22Rv1 (cell line): Measurements from ENCODE around the gene TMEM17.
"Not testable (repeated sequence)": the region's sequence is repeated elsewhere in the genome, so short reads cannot be mapped to it uniquely, and the experiment has no call there.

Experiments used
- H3K27ac ChIP-seq: fragments of 450-650 bp; 2 replicates; pipeline ENCODE4 v1.5.1; 2017
- CTCF ChIP-seq: fragments of 450-650 bp; IDR thresholded peaks from 2 replicates; pipeline ENCODE4 v1.5.1; 2017; ENCODE audit warnings: mild to moderate bottlenecking
- ZFX ChIP-seq: fragments of 450-650 bp; IDR thresholded peaks from 2 replicates; pipeline ENCODE4 v1.6.1; 2017; ENCODE audit warnings: antibody characterized with exemption, borderline replicate concordance

TMEM17 gene

GRCh38 chr2:62527478-62528210 is 21.6 kb upstream of the TMEM17 start:
- TF ChIP-seq ZFX: no peak
- no peak for TF ChIP-seq CTCF
- peak overlapping the region; percentile 85 for H3K27ac ChIP-seq

- peak overlapping the region; percentile 85 for H3K27ac ChIP-seq
- TF ChIP-seq CTCF (no peak), ZFX (no peak)
These were observed 20.8 kb upstream of the TMEM17 start for GRCh38 chr2:62526531-62527381.

GRCh38 chr2:62525549-62526269 is 19.7 kb upstream of the TMEM17 start:
- H3K27ac ChIP-seq: peak overlapping the region; percentile 85

GRCh38 chr2:62524293-62524941 is 18.4 kb upstream of the TMEM17 start:
- H3K27ac ChIP-seq: peak overlapping the region; percentile 85
- TF ChIP-seq CTCF: no peak
- no peak for TF ChIP-seq ZFX

More at GRCh38 chr2:62525549-62526269, 19.7 kb upstream of the TMEM17 start:
- no peak for TF ChIP-seq CTCF
- TF ChIP-seq ZFX: no peak

- H3K27ac ChIP-seq: not testable (repeated sequence)
These were observed 15.1 kb upstream of the TMEM17 start for GRCh38 chr2:62521061-62521460.

- TF ChIP-seq ZFX (no peak), CTCF (no peak)
- no peak overlapping the region for H3K27ac ChIP-seq
These were observed 6.4 kb upstream of the TMEM17 start for GRCh38 chr2:62512384-62512783.

- no peak overlapping the region for H3K27ac ChIP-seq
- TF ChIP-seq ZFX (no peak), CTCF (no peak)
These were observed 5.6 kb upstream of the TMEM17 start for GRCh38 chr2:62511636-62512035.
